NCI-H146 treated with DMSO at 0.1 percent for 48 hours (cell line): ENCODE results near the gene FKBP10.

Experiments used
- DNase-seq: peaks from one replicate; lab custom pipeline; 2025; ENCODE audit not compliant: unreplicated experiment; lab: John Stamatoyannopoulos, UW

FKBP10 gene

GRCh38 chr17:41782142-41782541, 30.7 kb upstream of the FKBP10 start:
- no peak for DNase-seq

DNA sequence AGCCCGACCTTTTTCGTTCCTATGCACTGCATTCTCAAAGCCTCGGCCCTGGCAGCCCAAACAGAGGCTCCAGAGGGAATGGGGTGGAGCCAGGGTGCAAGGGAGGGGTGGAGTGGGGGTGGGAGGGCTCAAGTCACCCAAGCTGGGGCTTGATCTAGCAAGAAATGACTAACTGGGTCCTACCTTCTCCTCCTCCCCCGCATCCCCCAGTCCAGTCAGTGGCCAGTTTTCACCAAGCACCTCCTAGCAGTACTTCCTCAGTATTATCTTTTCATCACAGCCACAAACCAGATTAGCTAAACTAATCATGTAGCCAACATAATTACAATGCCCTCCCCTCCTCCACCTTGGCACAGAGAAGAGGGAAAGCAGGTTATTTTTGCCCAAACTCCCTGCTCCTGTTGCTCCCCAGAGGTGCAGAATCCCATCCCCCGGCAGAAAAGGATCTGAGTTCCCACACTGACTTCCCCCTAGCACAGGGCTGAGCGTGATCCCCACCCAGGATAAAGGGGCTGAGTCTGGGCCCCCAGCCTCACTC, 28.5 kb upstream of the FKBP10 start:
- DNase-seq = no peak

- no peak for DNase-seq
Observed at GRCh38 chr17:41785091-41785858, 27.5 kb upstream of the FKBP10 start.

DNA sequence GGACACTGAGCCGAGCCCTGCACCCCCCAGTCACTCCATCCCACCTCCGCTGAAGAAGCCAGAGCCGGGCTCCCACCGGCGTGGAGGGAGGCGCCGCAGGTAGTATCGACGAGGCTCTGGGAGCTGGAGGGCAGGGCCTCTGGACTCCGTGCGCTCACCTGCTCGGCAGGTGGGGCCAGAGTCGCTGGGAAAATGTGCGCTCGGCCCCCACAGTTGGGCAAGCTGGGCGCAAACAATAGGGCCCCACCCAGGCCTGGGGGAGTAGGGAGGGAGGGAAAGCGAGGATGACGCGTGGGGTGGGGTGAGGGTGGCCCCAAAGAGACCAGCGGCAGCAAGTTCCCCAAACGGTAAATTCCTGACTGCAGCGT, 27.0 kb upstream of the FKBP10 start:
- peak; percentile 52 for DNase-seq

DNA sequence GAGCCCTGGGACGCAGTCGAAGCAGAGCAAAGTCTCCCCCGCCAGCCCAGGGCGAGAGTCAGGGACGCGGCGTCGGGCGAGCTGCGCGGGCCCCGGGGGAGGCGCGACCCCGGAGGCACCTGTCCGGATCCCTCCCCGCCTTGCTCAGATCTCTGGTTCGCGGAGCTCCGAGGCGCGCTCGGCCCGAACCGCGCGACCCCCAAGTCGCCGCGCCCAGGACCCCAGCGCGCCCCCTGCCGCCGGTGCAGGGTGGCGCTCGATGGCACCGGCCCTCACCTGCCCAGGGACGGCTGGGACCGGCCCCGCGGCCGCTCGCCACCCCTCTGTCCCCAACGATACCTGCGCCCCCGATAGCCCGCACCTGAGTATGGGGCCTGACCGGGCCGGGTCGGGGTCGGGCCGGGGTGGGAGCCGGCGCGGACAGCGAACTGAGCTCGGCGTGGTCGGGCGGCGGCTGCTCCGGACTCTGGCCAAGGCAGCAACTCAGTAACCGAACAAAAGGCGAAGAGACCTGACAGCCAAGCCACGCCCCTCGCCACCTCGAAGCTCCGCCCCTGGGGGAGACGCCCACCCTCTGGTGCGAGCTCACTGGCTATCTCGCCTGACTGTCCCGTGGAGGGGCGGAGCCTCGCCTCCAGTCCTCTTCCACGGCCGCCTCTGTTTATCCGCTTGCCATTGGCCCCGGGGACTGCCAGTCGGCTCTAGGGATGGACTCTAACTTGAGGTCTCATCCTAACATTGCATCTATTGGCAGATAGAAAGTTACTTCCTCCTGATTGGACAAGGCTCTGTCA, 26.4 kb upstream of the FKBP10 start, which contains the start of gene JUP:
Gene JUP (minus strand): TSS at position 485 of the 794 bp plus-strand sequence. CDS start 14,857 bp downstream, outside the sequence.
- peak; percentile 99 for DNase-seq

GRCh38 chr17:41787021-41787418, 25.8 kb upstream of the FKBP10 start:
- no peak for DNase-seq

DNA sequence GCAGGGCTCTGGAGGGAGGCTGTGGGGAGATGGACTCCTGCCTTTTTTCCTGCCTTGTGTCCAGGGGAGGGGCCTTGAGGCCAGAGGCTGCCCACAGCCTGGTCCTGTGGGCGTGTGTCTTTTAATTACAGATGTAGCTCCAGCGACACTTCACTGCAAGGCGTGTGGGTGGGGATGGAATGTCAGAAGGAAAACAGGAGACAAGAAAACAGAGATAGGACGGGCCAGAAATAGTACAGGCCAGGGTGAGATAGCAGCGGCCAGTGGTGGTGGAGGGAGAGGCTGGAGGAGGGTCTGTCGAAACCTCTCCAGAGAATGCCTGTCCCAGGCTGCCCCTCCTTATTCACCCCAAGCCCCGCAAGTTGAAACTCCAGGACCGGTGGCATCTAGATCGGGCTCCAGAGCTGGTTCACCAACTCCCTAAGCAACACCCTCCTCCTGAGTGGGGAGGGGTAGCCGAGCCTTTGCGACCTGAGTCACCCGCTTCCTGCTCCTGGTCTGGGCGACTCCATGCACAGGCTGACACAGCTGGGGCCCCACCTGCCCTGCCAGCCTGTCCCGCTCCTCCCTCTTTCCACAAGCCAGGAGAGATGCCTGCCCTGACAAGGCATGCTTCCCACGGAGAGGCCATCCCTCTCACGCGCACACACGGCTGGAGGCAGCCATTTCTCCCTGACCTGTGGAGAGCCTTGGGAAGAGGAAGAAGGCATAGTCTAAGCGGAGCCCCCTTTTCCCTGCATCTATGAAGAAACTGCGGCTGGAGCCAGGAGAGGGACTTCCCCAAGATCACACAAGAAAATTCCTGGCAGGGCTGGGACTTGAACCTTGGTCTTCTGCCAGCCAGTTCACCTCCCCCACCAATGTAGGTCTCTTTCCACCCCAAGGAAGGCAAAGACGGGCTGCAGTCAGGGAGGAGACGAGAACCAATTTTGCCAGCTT, 19.7 kb upstream of the FKBP10 start:
- DNase-seq = no peak

GRCh38 chr17:41793784-41794539, 18.8 kb upstream of the FKBP10 start:
- DNase-seq = no peak

DNA sequence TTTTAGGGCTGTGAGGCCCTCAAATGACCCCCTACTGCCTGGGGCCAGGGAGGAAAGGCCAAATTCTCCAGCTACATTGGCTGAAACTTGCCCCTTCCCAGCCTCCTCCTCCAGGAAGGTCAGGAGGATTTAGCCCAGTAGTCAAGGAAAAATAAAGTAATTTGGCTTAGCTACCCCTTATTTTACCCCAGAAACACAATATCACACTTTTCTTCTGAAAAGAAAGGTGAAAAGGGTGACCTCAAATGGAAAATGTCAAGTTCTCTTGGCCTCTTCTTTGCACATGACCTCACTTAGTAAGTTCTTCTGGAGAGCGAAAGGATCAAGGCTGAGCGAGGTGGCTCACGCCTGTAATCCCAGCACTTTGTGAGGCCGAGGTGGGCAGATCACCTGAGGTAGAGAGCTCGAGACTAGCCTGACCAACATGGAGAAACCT, 18.2 kb upstream of the FKBP10 start:
- DNase-seq = no peak

GRCh38 chr17:41796121-41796895, 16.5 kb upstream of the FKBP10 start:
- no peak for DNase-seq

GRCh38 chr17:41797377-41797776, 15.4 kb upstream of the FKBP10 start:
- DNase-seq = no peak

GRCh38 chr17:41799366-41799765, 13.4 kb upstream of the FKBP10 start:
- DNase-seq = no peak

- peak; percentile 65 for DNase-seq
Observed at GRCh38 chr17:41800601-41801373, 12.0 kb upstream of the FKBP10 start.

DNA sequence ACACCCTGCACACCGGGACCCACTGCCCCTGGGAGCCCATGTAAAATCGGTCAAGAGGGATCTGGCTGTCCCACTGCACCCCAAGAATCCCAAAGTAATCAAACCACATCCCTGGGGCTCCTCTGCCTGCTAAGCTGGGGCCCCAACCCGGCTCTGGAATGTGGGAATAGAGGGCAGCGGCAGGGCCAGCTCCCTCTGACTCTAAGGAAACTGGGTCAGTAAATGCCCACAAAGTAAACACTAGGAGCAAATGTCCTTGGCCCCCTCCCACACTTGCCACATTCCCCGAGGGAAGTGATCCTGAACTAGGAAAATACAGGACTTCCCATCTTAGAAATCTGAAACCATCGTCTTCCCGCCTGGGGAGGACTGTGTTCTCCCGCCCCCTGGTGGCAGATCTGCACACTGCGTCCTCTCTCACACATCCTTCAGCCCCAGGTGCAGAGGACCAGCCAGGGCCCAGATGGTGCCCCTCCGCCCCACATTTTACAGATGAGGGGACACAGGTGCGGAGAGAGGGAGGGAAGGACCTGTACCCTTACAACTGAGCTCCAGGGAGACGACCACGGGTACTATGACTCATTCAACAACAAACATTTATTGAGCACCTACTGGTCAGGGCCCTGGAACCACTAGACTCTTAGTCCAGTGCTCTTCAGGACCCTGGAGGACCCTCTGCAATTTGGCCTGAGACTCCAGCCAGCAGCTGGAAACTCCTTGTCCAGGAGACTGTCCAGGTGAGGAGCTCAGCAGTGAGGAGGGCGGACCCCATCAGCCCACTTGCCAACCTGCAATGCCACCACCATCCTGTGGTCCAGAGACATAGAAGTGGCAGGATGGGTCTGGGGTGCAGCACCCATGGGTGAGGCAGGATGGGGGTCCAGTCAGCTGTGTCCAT, 11.2 kb upstream of the FKBP10 start:
- peak; percentile 56 for DNase-seq

GRCh38 chr17:41803049-41804020, 9.5 kb upstream of the FKBP10 start:
- DNase-seq = no peak

DNA sequence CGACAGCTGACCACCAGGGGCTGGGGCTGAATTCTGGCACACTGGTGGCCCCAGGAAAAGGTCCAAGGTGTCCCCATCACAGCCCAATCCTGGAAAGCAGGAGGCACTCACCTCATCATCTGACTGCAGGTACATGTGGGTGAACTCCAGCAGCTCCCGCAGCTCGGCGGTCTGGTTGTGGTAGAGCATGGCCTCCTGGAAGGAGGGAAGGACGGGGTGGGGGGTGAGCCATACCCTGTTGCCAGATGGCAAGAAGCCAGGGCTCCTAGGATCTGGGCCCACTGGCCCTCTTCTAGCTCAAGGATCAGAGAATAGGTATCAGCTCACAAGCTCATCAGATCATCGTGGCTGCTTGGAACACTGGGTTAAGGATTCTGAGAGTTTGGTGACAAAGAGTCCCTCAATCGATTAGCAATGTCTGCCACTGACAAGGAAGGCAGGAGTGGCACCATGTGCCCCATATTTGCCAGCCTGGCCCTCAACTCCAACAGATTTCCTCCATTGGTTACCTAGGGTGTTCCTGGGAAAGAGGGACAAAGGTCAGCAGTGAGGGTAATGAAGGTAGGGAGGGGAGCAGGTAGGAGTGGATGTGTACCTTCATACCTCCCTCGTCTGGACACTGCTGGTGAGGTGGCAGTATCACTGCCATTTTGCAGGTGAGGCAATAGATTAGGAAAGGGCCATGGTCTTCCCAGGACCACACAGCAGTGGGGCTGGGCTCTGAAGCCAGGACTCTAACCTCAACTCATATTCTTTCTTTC, 5.9 kb upstream of the FKBP10 start:
- no peak for DNase-seq
